ENCODE results near the gene SMYD5.

SMYD5 gene

GRCh38 chr2:73217826-73218225 lies 3.8 kb downstream of the SMYD5 start:
- Histone ChIP-seq H3K36me3 (ENCODE audit: low read length) (no peaks in the 10 kb centered on the region), H3K9me3 (ENCODE audit: insufficient read depth, low read length) (no peaks in the 10 kb centered on the region), H3F3A (ENCODE audit: insufficient read depth) (no peaks in the 10 kb centered on the region), H4K20me1 (ENCODE audit: low read depth, low read length) (no peaks in the 10 kb centered on the region), H3K4me2 (ENCODE audit: low read depth, low read length, poor library complexity, severe bottlenecking) (no peak overlapping the region), H3K9ac (ENCODE audit: low read length) (no peak overlapping the region), H3K27ac (ENCODE audit: low read depth, low read length) (no peak overlapping the region), H3K27me3 (ENCODE audit: low read length) (no peaks in the 10 kb centered on the region), H2AFZ (ENCODE audit: low read depth, low read length, severe bottlenecking) (no peak overlapping the region), H3K4me3 (ENCODE audit: insufficient read depth, low read length, poor library complexity, severe bottlenecking) (no peak overlapping the region), H3K79me2 (ENCODE audit: insufficient read depth, low read length) (peaks cover 43% of the 10 kb centered on the region), H3K9me2 (replicated peaks; ENCODE audit: insufficient read depth, low read length) (no peaks in the 10 kb centered on the region)
- TF ChIP-seq EZH2phosphoT487 (conservative IDR thresholded peaks at IDR 0.05; ENCODE audit: low read length) (no peak), CTCF (IDR thresholded peaks at IDR 0.05; ENCODE audit: insufficient read depth, low read length, poor library complexity, severe bottlenecking) (no peak)

- no peak for TF ChIP-seq EZH2phosphoT487 (conservative IDR thresholded peaks at IDR 0.05; ENCODE audit: low read length)
- TF ChIP-seq CTCF (IDR thresholded peaks at IDR 0.05; ENCODE audit: insufficient read depth, low read length, poor library complexity, severe bottlenecking): no peak
- H3K27ac ChIP-seq (ENCODE audit: low read depth, low read length): no peak overlapping the region
- peaks cover 43% of the 10 kb centered on the region for H3K79me2 ChIP-seq (ENCODE audit: insufficient read depth, low read length)
- H3K4me2 ChIP-seq (ENCODE audit: low read depth, low read length, poor library complexity, severe bottlenecking): no peak overlapping the region
- H3K9ac ChIP-seq (ENCODE audit: low read length): no peak overlapping the region
- no peaks in the 10 kb centered on the region for H3K36me3 ChIP-seq (ENCODE audit: low read length)
- H4K20me1 ChIP-seq (ENCODE audit: low read depth, low read length): no peaks in the 10 kb centered on the region
- no peaks in the 10 kb centered on the region for H3K27me3 ChIP-seq (ENCODE audit: low read length)
- H2AFZ ChIP-seq (ENCODE audit: low read depth, low read length, severe bottlenecking): no peak overlapping the region
- H3K9me2 ChIP-seq (replicated peaks; ENCODE audit: insufficient read depth, low read length): no peaks in the 10 kb centered on the region
- no peaks in the 10 kb centered on the region for H3F3A ChIP-seq (ENCODE audit: insufficient read depth)
- no peak overlapping the region for H3K4me3 ChIP-seq (ENCODE audit: insufficient read depth, low read length, poor library complexity, severe bottlenecking)
- no peaks in the 10 kb centered on the region for H3K9me3 ChIP-seq (ENCODE audit: insufficient read depth, low read length)
Measured at GRCh38 chr2:73218298-73218697, 4.3 kb downstream of the SMYD5 start.

GRCh38 chr2:73223821-73224220 lies 9.8 kb downstream of the SMYD5 start:
- Histone ChIP-seq H3K4me3 (ENCODE audit: insufficient read depth, low read length, poor library complexity, severe bottlenecking) (no peak overlapping the region), H3K27me3 (ENCODE audit: low read length) (no peaks in the 10 kb centered on the region), H4K20me1 (ENCODE audit: low read depth, low read length) (no peaks in the 10 kb centered on the region), H3K36me3 (ENCODE audit: low read length) (no peaks in the 10 kb centered on the region), H3K79me2 (ENCODE audit: insufficient read depth, low read length) (no peaks in the 10 kb centered on the region), H3K4me2 (ENCODE audit: low read depth, low read length, poor library complexity, severe bottlenecking) (no peak overlapping the region), H3K9me3 (ENCODE audit: insufficient read depth, low read length) (no peaks in the 10 kb centered on the region), H3F3A (ENCODE audit: insufficient read depth) (no peaks in the 10 kb centered on the region), H3K9me2 (replicated peaks; ENCODE audit: insufficient read depth, low read length) (no peaks in the 10 kb centered on the region), H2AFZ (ENCODE audit: low read depth, low read length, severe bottlenecking) (no peak overlapping the region), H3K27ac (ENCODE audit: low read depth, low read length) (no peak overlapping the region), H3K9ac (ENCODE audit: low read length) (no peak overlapping the region)
- TF ChIP-seq EZH2phosphoT487 (conservative IDR thresholded peaks at IDR 0.05; ENCODE audit: low read length): no peak
- no peak for TF ChIP-seq CTCF (IDR thresholded peaks at IDR 0.05; ENCODE audit: insufficient read depth, low read length, poor library complexity, severe bottlenecking)
